Vagina (tissue), 2 donors: ENCODE results near the gene TP53TG3D.
"Not testable (repeated sequence)": the region's sequence is repeated elsewhere in the genome, so short reads cannot be mapped to it uniquely, and the experiment has no call there.

Experiments used
- POLR2A ChIP-seq, 2 donors: fragments of 450-650 bp; IDR thresholded peaks; one replicate each; pipeline ENCODE4 v1.6.1; 2017; ENCODE audit warnings: antibody characterized with exemption in 2 of 2, mild to moderate bottlenecking in 2 of 2, moderate library complexity in 2 of 2
- TF ChIP-seq, protein P1 (sequence below), 3 experiments: fragments of 450-650 bp in 2 of 3; fragments of 200-600 bp in 1 of 3; sonication (generic) in 1 of 3; IDR thresholded peaks; one replicate each; pipeline ENCODE4 v1.5.1; 2017 to 2019; ENCODE audit warnings: antibody characterized with exemption in 3 of 3, mild to moderate bottlenecking in 2 of 3, moderate library complexity in 2 of 3

DNA sequence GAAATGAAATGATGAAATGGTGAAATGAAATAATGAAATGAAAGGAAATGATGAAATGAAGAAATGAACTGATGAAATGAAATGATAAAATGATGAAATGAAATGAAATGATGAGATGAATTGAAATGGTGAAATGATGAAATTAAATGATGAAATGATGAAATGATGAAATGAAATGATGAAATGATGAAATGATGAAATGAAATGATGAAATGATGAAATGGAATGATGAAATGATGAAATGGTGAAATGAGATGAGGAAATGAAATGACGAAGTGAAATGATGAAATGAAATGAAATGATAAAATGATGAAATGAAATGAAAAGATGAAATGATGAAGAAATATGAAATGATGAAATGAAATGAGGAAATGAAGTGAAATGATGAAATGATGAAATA is 28.8 kb downstream of the TP53TG3D start:
- TF ChIP-seq POLR2A (IDR thresholded peaks at IDR 0.05) = not testable (repeated sequence)
- TF ChIP-seq, protein P1, sequence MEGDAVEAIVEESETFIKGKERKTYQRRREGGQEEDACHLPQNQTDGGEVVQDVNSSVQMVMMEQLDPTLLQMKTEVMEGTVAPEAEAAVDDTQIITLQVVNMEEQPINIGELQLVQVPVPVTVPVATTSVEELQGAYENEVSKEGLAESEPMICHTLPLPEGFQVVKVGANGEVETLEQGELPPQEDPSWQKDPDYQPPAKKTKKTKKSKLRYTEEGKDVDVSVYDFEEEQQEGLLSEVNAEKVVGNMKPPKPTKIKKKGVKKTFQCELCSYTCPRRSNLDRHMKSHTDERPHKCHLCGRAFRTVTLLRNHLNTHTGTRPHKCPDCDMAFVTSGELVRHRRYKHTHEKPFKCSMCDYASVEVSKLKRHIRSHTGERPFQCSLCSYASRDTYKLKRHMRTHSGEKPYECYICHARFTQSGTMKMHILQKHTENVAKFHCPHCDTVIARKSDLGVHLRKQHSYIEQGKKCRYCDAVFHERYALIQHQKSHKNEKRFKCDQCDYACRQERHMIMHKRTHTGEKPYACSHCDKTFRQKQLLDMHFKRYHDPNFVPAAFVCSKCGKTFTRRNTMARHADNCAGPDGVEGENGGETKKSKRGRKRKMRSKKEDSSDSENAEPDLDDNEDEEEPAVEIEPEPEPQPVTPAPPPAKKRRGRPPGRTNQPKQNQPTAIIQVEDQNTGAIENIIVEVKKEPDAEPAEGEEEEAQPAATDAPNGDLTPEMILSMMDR (IDR thresholded peaks at IDR 0.05) = not testable (repeated sequence)
